NOMO-1 treated with DMSO at 0.1 percent for 48 hours (cell line): ENCODE results near the gene STXBP3.
"Not testable (repeated sequence)": the region's sequence is repeated elsewhere in the genome, so short reads cannot be mapped to it uniquely, and the experiment has no call there.

Experiments used
- DNase-seq: peaks from one replicate; lab custom pipeline; 2025; ENCODE audit not compliant: unreplicated experiment; lab: John Stamatoyannopoulos, UW

The STXBP3 gene

GRCh38 chr1:108729481-108729880 lies 17.0 kb upstream of the STXBP3 start:
- DNase-seq = no peak

DNA sequence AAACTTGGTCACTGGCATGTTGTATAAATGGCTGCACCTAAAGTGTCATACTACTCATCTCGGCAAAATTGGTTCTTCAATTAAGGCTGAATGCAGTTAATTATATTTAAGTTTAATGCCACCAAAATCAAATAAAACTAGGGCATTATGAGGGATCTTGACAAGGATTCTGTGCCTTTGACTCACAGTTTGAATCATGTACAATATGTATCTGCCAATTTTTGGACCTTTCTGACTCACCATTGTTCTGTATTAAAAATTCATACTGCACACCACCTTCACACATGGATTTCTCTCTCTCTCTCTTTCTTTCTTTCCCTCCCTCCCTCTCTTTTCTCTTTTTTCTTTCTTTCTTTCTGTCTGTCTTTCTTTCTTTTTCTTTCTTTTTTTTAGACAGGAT lies 14.1 kb upstream of the STXBP3 start:
- DNase-seq = no peak

DNA sequence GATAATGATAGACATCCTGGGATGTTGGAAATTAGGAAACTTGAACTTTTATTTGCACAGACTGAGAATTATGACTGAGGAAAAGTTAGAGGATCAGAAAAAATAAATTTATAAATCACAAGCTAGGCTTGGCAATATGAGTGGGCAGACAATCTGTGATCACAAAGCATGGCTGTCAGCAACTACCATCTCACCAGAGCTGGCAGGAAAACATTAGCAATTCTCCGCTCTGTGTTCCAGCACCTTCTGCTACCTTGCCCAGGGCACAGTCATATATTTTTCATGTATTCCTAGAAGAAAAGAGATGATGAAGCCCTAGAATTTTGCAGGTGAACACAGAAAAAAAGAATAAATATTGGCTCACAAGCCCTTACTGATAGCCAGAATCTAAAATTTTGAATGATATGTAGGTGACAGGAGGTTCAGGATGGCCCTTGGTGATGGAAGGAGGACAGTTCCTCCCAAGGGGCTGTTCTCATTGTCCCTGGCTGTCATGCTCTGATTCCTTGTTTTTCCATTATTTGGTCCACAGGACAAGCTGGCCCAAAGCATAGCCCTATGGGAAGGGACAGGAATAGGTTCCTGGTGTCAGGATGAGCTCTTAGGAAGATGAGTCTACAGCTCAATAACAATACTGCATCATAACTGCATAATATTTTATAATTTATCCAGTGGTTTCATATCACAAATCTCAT lies 12.2 kb upstream of the STXBP3 start:
- DNase-seq = no peak

DNA sequence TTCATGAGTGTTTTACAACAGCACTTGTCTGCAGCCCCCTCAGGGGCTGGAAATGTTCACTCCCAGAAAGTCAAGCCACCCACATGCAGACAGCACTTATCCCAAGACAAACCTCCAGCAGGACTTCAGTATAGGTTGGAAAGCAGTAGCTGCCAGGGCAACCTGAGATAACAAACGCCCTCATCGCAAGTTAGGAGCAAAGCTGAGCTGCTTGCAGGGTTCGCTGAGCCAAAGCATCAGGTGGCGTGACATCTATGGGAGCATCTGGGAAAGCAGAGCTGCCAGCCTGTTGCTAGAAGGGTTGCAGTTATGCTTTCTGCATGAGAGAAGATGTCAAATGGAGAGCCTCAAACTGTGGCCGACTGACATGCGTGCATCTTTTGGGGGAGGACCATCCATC lies 4.2 kb upstream of the STXBP3 start:
- no peak for DNase-seq

DNA sequence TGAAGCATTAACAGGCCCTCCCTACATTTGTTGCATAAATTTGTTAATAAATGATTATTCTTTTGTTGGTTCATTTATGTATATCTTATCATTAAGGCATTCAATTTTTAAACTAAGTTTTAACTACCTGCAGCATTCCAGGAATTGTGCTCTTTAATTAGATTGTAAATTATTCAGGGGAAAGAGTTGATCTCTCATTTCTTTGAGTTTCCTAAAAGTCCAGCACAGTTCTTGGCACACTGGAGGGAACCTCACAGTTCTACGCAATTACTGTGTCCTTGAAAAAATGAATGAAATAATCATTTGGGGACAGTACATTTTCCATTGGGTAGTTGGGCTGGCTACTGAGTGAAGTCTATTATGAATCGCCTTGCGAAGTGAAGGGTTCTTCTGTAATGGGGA lies 493 bp upstream of the STXBP3 start:
- no peak for DNase-seq

- DNase-seq = peak; percentile 67
Observed at GRCh38 chr1:108747171-108747850, 837 bp downstream of the STXBP3 start.

DNA sequence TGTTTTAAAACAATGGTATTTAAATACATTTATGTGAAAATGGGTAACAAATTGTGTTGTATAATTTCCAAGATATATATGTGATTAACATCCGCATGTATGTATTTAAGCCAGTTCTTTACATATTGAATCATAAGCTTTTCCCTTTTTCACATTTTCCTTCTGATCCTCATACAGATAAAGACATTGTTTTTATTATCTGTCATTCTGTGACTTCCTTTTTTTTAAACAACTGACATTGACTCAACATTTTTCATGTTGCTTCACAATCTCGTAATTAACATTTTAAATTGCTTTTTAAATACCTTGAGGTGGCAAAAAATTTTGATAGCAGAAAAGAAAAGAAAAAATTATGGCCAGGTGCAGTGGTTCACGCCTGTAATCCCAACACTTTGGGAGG lies 1.4 kb downstream of the STXBP3 start:
- DNase-seq = peak; percentile 84

DNA sequence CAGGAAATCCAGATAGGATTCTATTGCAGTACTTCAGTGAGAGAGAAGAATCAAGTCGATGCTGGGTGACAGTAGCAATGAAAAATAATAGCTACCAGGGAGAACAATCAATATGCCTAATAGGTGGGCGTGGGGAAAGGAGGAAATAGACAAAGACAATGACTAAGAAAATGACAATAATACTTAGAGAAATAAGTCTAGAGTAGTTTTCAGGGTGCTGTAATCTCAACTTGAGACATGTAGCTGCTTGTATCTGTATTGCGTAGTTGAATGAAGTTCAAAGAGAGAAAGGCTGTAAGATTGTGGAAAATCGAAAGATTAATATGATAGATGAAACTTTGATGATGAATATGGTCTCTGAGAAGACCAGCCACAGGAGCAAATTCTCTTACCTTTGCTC lies 2.6 kb downstream of the STXBP3 start:
- no peak for DNase-seq

GRCh38 chr1:108750476-108751181 lies 4.2 kb downstream of the STXBP3 start:
- no peak for DNase-seq

GRCh38 chr1:108753363-108753762 lies 6.9 kb downstream of the STXBP3 start:
- DNase-seq = no peak

- no peak for DNase-seq
Observed at GRCh38 chr1:108758796-108759195, 12.3 kb downstream of the STXBP3 start.

DNA sequence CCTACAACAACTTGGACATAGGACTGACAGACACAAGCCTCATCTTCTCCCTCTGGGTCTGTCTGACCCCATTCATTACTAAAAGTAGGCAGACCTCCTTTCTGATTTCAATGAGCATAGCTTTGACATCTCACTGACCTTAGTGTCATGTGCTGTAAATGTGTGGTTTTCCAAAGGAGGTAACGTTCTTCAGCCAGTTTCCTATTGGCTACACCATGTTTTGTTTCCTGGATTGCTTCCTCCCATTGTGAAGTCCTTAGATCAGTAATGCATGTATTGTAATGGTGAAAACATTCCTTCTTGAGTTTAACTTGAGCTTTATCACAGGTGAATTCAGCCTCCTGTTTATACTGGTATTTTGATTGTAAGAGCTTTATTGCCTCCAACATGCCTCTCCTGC lies 20.6 kb downstream of the STXBP3 start:
- no peak for DNase-seq

GRCh38 chr1:108767708-108768107 lies 21.2 kb downstream of the STXBP3 start:
- DNase-seq = no peak

- no peak for DNase-seq
Observed at GRCh38 chr1:108777839-108778238, 31.4 kb downstream of the STXBP3 start.

DNA sequence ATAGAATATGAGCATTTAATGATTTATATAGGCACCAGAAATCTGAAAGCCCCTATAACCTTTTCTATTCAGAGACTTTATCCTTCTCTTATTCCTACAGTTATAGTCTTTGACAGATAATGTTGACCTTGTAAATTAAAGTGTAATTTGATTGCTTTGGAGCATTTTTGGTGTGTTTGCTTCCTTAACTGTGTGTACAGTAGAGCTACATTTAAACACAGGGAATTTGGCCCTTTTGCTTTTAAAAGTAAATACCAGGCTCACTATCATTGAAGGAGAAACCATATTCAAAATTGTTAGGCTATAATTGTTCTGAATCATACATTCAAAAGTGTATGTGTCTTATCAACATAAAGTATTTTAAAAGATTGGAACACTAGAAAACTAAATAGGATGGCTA lies 33.0 kb downstream of the STXBP3 start:
- no peak for DNase-seq

GRCh38 chr1:108780937-108781574 lies 34.6 kb downstream of the STXBP3 start:
- no peak for DNase-seq

GRCh38 chr1:108781575-108781944 lies 35.1 kb downstream of the STXBP3 start:
- DNase-seq = not testable (repeated sequence)

GRCh38 chr1:108785264-108785663 lies 38.8 kb downstream of the STXBP3 start:
- no peak for DNase-seq

- no peak for DNase-seq
Observed at GRCh38 chr1:108785880-108786279, 39.4 kb downstream of the STXBP3 start.

- no peak for DNase-seq
Observed at GRCh38 chr1:108791790-108792189, 45.3 kb downstream of the STXBP3 start.

DNA sequence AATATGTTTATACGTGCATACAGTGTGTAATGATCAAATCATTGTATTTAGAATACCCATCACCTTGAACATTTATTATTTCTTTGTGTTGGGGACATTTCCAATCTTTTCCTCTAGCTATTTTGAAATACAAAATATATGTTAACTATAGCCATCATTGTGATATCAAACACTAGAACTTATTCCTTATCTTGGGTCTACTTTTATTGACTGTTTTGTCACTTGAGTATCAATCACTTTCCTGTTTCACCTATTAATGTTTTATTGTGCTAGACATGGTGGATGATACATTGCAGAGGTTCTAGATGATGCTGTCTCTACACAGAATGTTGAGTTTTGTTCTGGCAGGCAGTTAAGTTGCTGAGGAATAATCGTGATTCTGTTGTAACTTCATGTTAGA lies 45.9 kb downstream of the STXBP3 start:
- DNase-seq = no peak

- DNase-seq = no peak
Observed at GRCh38 chr1:108799001-108799400, 52.5 kb downstream of the STXBP3 start.
